Large intestine (tissue), 3 donors: ENCODE data around the gene FMNL3. TPM values are rescaled to one million over a fixed set of nuclear protein-coding genes. Genes with fewer than 3 reads are reported as not detected.
A peak's percentile ranks its signal among the peaks of the same experiment; 100 is the strongest.

ENCODE experiments used
- DNase-seq, 2 donors: peaks; one replicate each; pipeline versions ENCODE4 v3.0.0 to v3.0.0-alpha.2; 2013
- H3K27ac ChIP-seq: one replicate; pipeline ENCODE4 v1.5.1; 2013; ENCODE audit warnings: low read length
- H3K27me3 ChIP-seq: 2 replicates; pipeline ENCODE4 v1.6.1; 2013; ENCODE audit warnings: low read length; ENCODE audit not compliant: control insufficient read depth, insufficient read depth
- H3K36me3 ChIP-seq: 2 replicates; pipeline ENCODE4 v1.6.1; 2013; ENCODE audit warnings: low read length; ENCODE audit not compliant: control insufficient read depth, insufficient read depth
- H3K4me1 ChIP-seq: one replicate; pipeline ENCODE4 v1.6.1; 2013; ENCODE audit warnings: low read length; ENCODE audit not compliant: control insufficient read depth, insufficient read depth
- H3K4me3 ChIP-seq: one replicate; pipeline ENCODE4 v1.5.1; 2013; ENCODE audit warnings: low read length
- H3K9me3 ChIP-seq: one replicate; pipeline ENCODE4 v1.6.1; 2013; ENCODE audit warnings: mild to moderate bottlenecking, low read depth, low read length, moderate library complexity; ENCODE audit not compliant: control insufficient read depth
- WGBS: methylation state at CpG from one replicate; pipeline ENCODE4 v1.1.5; 2013; ENCODE audit warnings: low lambda C conversion rate; ENCODE audit not compliant: insufficient coverage; 5-methylcytosine and 5-hydroxymethylcytosine counted together
- polyA plus RNA-seq: library from polyadenylated mRNA; unstranded; fragments of 120-200 nt; gene quantifications from one replicate; pipeline ENCODE4 v1.2.1, GENCODE V29; 2013

FMNL3 gene
- polyA plus RNA-seq, 1 donor: 10.2 TPM

GRCh38 chr12:49633703-49634345 is 73.4 kb downstream of the FMNL3 start:
- Histone ChIP-seq H3K9me3 (no peaks in the 10 kb centered on the region), H3K27me3 (no peaks in the 10 kb centered on the region), H3K27ac (no peak overlapping the region), H3K4me1 (peaks cover 13% of the 10 kb centered on the region), H3K36me3 (peaks cover 36% of the 10 kb centered on the region), H3K4me3 (no peak overlapping the region)
- WGBS: no CpG with 5 or more reads among the region's 2 CpGs
- peak in 1 of 2 donors; percentile 23 for DNase-seq

GRCh38 chr12:49632986-49633702 is 74.1 kb downstream of the FMNL3 start:
- DNase-seq: no peak
- Histone ChIP-seq H3K36me3 (peaks cover 34% of the 10 kb centered on the region), H3K4me1 (peaks cover 13% of the 10 kb centered on the region), H3K4me3 (no peak overlapping the region), H3K27ac (no peak overlapping the region), H3K9me3 (no peaks in the 10 kb centered on the region), H3K27me3 (no peaks in the 10 kb centered on the region)
- WGBS: no CpG with 5 or more reads among the region's 8 CpGs

DNA sequence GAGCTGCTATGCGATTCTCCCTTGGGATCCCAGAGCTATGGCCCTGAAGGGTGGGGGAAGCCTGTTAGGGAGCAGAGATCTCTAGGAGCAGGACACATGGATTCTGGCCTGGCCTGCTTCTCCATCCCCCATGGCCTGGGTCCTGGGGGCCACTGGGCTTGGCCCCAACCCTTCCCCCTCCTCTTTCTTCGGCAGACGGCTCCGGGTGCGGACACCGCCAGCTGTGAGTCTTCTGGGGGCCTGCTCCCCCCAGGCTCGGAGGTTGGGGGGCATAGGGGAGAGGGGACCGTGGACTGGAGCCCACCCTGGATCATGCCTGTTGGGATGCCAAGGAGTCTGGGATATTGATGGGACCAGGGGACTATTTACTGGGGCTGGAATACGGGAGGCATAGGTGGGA is 74.8 kb downstream of the FMNL3 start:
- H3K9me3 ChIP-seq: no peaks in the 10 kb centered on the region
- H3K4me3 ChIP-seq: no peak overlapping the region
- DNase-seq: no peak
- no CpG with 5 or more reads among the region's 9 CpGs for WGBS
- H3K4me1 ChIP-seq: peaks cover 13% of the 10 kb centered on the region
- no peak overlapping the region for H3K27ac ChIP-seq
- H3K27me3 ChIP-seq: no peaks in the 10 kb centered on the region
- H3K36me3 ChIP-seq: peaks cover 31% of the 10 kb centered on the region

- Histone ChIP-seq H3K36me3 (peaks cover 31% of the 10 kb centered on the region), H3K9me3 (no peaks in the 10 kb centered on the region), H3K4me3 (no peak overlapping the region), H3K27ac (no peak overlapping the region), H3K27me3 (no peaks in the 10 kb centered on the region), H3K4me1 (peaks cover 13% of the 10 kb centered on the region)
- WGBS: no CpG with 5 or more reads among the region's 6 CpGs
- DNase-seq: no peak
These were observed 75.8 kb downstream of the FMNL3 start for GRCh38 chr12:49631336-49631907.

GRCh38 chr12:49627752-49628360 is 79.3 kb downstream of the FMNL3 start:
- Histone ChIP-seq H3K27ac (no peak overlapping the region), H3K9me3 (no peaks in the 10 kb centered on the region), H3K4me3 (no peak overlapping the region), H3K36me3 (peaks cover 13% of the 10 kb centered on the region), H3K27me3 (no peaks in the 10 kb centered on the region), H3K4me1 (peaks cover 1% of the 10 kb centered on the region)
- DNase-seq: no peak
- WGBS: no CpG with 5 or more reads among the region's 3 CpGs

DNA sequence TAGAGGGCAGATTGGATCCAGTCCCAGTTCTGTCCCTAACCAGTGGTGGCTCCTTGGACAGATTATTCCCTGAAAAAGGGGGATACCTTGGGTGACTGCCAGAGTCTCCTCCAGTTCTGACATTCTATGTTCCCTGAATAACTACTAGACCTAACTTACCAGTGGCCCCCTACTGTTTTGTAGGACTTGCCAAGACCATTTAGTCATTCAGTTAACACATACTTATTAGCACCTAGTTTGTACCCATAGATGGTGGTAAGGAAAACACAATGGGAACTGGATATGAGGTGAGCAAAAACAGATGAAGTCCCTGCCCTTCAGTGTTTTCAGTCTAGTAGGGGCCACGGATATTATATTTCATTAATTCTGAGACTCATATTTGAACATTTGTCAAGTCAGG is 80.4 kb downstream of the FMNL3 start:
- no peak for DNase-seq
- Histone ChIP-seq H3K27me3 (no peaks in the 10 kb centered on the region), H3K4me1 (peaks cover 10% of the 10 kb centered on the region), H3K9me3 (no peaks in the 10 kb centered on the region), H3K27ac (no peak overlapping the region), H3K4me3 (no peak overlapping the region), H3K36me3 (peaks cover 5% of the 10 kb centered on the region)
- no CpG with 5 or more reads among the region's 1 CpG for WGBS

DNA sequence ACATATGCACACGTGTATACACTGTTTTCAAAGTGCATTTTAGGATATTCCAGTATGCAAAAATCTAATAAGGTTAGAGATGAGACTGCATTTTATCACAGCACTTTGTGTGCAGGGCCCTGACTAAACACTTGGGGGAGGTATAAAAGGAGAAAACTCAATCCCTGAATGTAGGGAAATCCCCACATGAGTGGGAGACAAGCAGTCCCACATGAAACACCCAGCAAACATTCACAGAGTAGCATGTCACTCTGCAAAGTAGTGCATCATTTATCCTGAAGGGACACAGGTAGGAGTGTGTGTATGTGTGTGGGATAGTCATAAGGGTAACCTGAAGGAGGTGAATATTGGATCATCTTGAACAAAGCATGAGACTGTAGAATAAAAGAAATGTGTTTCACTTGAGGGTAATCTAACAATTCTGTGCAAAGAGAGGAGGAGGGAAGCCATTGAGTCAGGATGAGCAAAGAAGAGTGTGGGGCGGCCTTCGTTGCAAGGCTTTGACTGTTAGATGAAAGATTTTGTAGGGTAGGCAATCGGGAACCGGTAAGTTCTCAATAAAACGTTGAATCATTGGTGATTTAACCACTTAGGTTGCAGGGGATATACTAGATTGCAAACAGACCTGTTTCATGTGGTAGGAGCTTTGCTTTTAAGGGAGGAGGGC is 80.9 kb downstream of the FMNL3 start:
- Histone ChIP-seq H3K4me3 (no peak overlapping the region), H3K9me3 (no peaks in the 10 kb centered on the region), H3K4me1 (peaks cover 14% of the 10 kb centered on the region), H3K27me3 (no peaks in the 10 kb centered on the region), H3K27ac (no peak overlapping the region), H3K36me3 (no peaks in the 10 kb centered on the region)
- DNase-seq: no peak
- WGBS: no CpG with 5 or more reads among the region's 6 CpGs

- no peaks in the 10 kb centered on the region for H3K36me3 ChIP-seq
- no peak overlapping the region for H3K4me3 ChIP-seq
- peaks cover 14% of the 10 kb centered on the region for H3K4me1 ChIP-seq
- H3K27ac ChIP-seq: no peak overlapping the region
- 33% methylated on average over 1 of the region's 4 CpGs for WGBS
- H3K9me3 ChIP-seq: no peaks in the 10 kb centered on the region
- H3K27me3 ChIP-seq: no peaks in the 10 kb centered on the region
- no peak for DNase-seq
These were observed 82.2 kb downstream of the FMNL3 start for GRCh38 chr12:49624921-49625577.

GRCh38 chr12:49623142-49623904 is 83.9 kb downstream of the FMNL3 start, which contains the start of gene PRPF40B:
Gene PRPF40B (plus strand): TSS chr12:49623561. CDS start chr12:49623591, 30 bp downstream.
- no peaks in the 10 kb centered on the region for H3K9me3 ChIP-seq
- peaks cover 14% of the 10 kb centered on the region for H3K4me1 ChIP-seq
- no CpG with 5 or more reads among the region's 76 CpGs for WGBS
- peak; percentile 84 to 91 for DNase-seq
- H3K36me3 ChIP-seq: no peaks in the 10 kb centered on the region
- H3K27me3 ChIP-seq: peaks cover 6% of the 10 kb centered on the region
- H3K27ac ChIP-seq: peak within 1 kb of the TSS; percentile 71
- peak within 1 kb of the TSS; percentile 48 for H3K4me3 ChIP-seq
